Measurements from ENCODE around the gene RBMS3. TPM values are rescaled to one million over a fixed set of nuclear protein-coding genes. Genes with fewer than 3 reads are reported as not detected.

The RBMS3 gene
- total RNA-seq, 4 donors from 2014 or later = 51.5 to 76.0 (median 66.6) TPM

- H3K27ac ChIP-seq = no peak overlapping the region
- no peak overlapping the region for H3K4me3 ChIP-seq
- no peaks in the 10 kb centered on the region for H3K27me3 ChIP-seq
- 71 to 82% methylated on average over 4 of the region's 4 CpGs for WGBS, 2 donors (ENCODE audit: low coverage in 1 of 2)
- peaks cover 0 to 8% (median 0%) of the 10 kb centered on the region in 3 donors for H3K4me1 ChIP-seq
- TF ChIP-seq EP300 (IDR thresholded peaks at IDR 0.05) (no peak), CTCF (IDR thresholded peaks at IDR 0.05) (no peak), POLR2AphosphoS5 (IDR thresholded peaks at IDR 0.05) (no peak), POLR2A (IDR thresholded peaks at IDR 0.05) (no peak)
- H3K36me3 ChIP-seq = no peaks in the 10 kb centered on the region
- H3K9me3 ChIP-seq = no peaks in the 10 kb centered on the region
- ATAC-seq = no peak
These were observed 653.9 kb downstream of the RBMS3 start for GRCh38 chr3:29934751-29935150.

- TF ChIP-seq POLR2A (IDR thresholded peaks at IDR 0.05) (no peak), POLR2AphosphoS5 (IDR thresholded peaks at IDR 0.05) (no peak), EP300 (IDR thresholded peaks at IDR 0.05) (no peak), CTCF (IDR thresholded peaks at IDR 0.05) (no peak)
- WGBS, 2 donors (ENCODE audit: low coverage in 1 of 2) = 91 to 100% methylated on average over 3 of the region's 3 CpGs
- Histone ChIP-seq H3K27me3 (no peaks in the 10 kb centered on the region), H3K27ac (no peak overlapping the region), H3K36me3 (no peaks in the 10 kb centered on the region), H3K4me3 (no peak overlapping the region), H3K9me3 (no peaks in the 10 kb centered on the region), H3K4me1 (peaks cover 0 to 17% (median 0%) of the 10 kb centered on the region in 3 donors)
- ATAC-seq = no peak
These were observed 655.2 kb downstream of the RBMS3 start for GRCh38 chr3:29936054-29936453.

GRCh38 chr3:29936766-29937165, 655.9 kb downstream of the RBMS3 start:
- H3K9me3 ChIP-seq = no peaks in the 10 kb centered on the region
- TF ChIP-seq EP300 (IDR thresholded peaks at IDR 0.05) (no peak), CTCF (IDR thresholded peaks at IDR 0.05) (no peak), POLR2A (IDR thresholded peaks at IDR 0.05) (no peak), POLR2AphosphoS5 (IDR thresholded peaks at IDR 0.05) (no peak)
- H3K4me3 ChIP-seq = no peak overlapping the region
- H3K27ac ChIP-seq = no peak overlapping the region
- no peak for ATAC-seq
- peaks cover 0 to 19% (median 0%) of the 10 kb centered on the region in 3 donors for H3K4me1 ChIP-seq
- no peaks in the 10 kb centered on the region for H3K27me3 ChIP-seq
- H3K36me3 ChIP-seq = no peaks in the 10 kb centered on the region
- 87 to 100% methylated on average over 2 of the region's 2 CpGs for WGBS, 2 donors (ENCODE audit: low coverage in 1 of 2)

GRCh38 chr3:29937185-29937584, 656.3 kb downstream of the RBMS3 start:
- H3K36me3 ChIP-seq = no peaks in the 10 kb centered on the region
- TF ChIP-seq POLR2A (IDR thresholded peaks at IDR 0.05) = no peak
- no peaks in the 10 kb centered on the region for H3K27me3 ChIP-seq
- ATAC-seq = no peak
- peaks cover 0 to 19% (median 0%) of the 10 kb centered on the region in 3 donors for H3K4me1 ChIP-seq
- H3K4me3 ChIP-seq = no peak overlapping the region
- no peaks in the 10 kb centered on the region for H3K9me3 ChIP-seq
- no peak overlapping the region for H3K27ac ChIP-seq

- H3K4me1 ChIP-seq = peaks cover 0 to 10% (median 0%) of the 10 kb centered on the region in 3 donors
- H3K36me3 ChIP-seq = no peaks in the 10 kb centered on the region
- no peaks in the 10 kb centered on the region for H3K27me3 ChIP-seq
- no peak overlapping the region for H3K27ac ChIP-seq
- no peak for TF ChIP-seq EP300 (IDR thresholded peaks at IDR 0.05)
- TF ChIP-seq CTCF (IDR thresholded peaks at IDR 0.05) = no peak
- no peak for TF ChIP-seq POLR2A (IDR thresholded peaks at IDR 0.05)
- no peak for TF ChIP-seq POLR2AphosphoS5 (IDR thresholded peaks at IDR 0.05)
- H3K4me3 ChIP-seq = no peak overlapping the region
- no peak for ATAC-seq
- 6 to 20% methylated on average over 1 of the region's 1 CpG for WGBS, 2 donors (ENCODE audit: low coverage in 1 of 2)
- no peaks in the 10 kb centered on the region for H3K9me3 ChIP-seq
These were observed 660.0 kb downstream of the RBMS3 start for GRCh38 chr3:29940759-29941323.
